GM19452 (cell line): ENCODE measurements around the gene IL13.
A peak's percentile ranks its signal among the peaks of the same experiment; 100 is the strongest.

Source experiments
- ATAC-seq: cut with Tn5 transposase; IDR thresholded peaks from one replicate; pipeline ENCODE4 v1.9.1; 2021; ENCODE audit not compliant: unreplicated experiment

IL13 gene

GRCh38 chr5:132669966-132670882, 12.3 kb downstream of the IL13 start:
- no peak for ATAC-seq

- no peak for ATAC-seq
Observed at GRCh38 chr5:132671000-132671399, 13.0 kb downstream of the IL13 start.

- ATAC-seq: no peak
Observed at GRCh38 chr5:132673488-132673887, 15.5 kb downstream of the IL13 start.

GRCh38 chr5:132673939-132674630, 16.1 kb downstream of the IL13 start, which contains the start of gene IL4:
IL4 (plus strand) TSS chr5:132673989; CDS start chr5:132674051, 62 bp downstream.
- no peak for ATAC-seq

DNA sequence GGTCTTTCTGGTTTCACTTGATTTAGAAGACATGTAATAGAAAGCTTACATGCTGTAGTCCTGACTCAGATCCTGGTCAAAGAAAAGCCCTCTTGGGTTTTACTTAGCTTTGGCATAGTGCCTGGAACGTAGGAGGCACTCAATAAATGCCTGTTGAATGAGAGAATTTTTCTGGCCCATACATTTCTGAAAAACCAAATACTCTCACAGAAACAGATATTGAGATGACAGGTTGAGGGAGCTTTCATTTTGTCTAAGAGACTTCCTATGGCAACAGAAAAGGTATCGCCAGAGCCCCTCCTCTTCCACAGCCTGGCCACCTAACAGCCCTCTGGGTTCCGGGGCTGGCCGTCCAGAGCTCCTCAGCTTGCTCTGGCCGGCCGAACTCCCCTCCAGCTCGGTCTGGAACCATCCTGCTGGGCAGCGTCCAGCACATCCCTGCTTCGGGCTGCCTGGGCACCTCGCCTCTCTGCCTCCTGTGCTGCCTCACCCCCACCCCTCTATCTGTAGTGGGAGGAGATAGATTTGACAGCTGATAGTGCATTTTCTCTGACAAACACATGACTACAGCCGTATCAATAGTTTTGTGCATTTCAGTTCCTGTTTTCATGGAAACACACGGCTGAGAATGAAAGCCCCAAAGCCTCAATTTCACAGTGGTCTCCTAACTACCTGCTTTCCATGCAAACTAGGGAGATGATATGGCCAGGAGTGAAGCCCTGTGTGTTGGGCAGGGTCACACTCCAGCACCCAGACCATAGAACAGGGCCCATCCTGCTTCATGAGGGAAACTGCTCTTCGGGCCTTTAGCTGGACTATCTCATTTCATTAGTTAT, 16.9 kb downstream of the IL13 start:
- ATAC-seq: peak; percentile 64

- ATAC-seq: no peak
Observed at GRCh38 chr5:132675936-132676689, 18.1 kb downstream of the IL13 start.

DNA sequence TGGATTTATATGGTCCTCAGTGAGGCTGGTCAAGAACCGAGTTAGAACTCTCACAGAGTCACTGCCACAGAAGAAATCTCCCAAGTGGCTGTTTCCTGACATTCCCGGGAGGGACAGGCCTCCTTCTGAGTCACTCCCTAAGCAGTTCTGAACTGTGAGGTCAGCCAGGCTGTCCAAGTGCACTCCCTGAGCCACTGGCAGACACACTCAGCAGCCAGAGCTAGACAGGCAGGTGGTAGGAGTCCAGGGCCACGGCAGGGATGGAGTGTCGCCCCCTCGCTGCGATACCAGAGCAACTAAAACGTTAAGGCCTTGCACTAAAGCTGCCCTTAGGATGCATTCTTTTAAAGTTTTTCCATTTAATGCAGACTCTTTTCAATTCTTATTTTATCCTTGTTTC, 19.2 kb downstream of the IL13 start:
- ATAC-seq: no peak

DNA sequence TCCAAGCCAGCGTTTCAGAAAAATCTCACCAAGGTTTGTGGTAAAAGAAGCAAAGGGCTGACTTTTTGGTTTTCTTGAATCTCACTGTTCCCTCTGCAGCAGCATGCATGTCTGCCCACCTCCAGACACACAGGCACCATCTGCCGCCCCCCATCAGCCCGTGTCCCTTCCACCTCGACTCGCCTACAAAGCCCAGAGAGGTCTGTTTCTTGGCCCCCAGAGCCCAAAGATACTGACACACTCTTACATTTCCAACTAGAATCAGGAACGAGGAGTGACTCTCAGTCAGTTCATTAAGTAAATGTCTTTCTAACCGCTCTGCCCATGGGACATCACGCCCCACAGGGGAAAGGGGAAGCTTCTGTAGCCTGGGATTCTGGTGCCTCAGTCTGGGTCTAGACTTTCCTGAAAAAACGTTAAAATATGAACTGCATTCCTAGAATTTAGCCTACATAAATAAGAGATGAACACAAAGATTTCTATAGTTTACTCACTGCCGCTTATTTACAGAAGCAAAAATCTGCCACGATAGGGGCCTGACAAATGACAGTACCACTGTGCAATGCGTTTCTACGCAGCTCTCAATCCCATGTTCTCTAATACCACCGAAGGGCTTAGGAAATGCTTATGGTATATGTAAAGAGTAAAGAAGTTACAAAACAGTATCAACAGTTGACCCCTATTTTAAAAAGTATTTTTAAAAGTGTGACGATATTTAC, 19.9 kb downstream of the IL13 start:
- ATAC-seq: no peak

DNA sequence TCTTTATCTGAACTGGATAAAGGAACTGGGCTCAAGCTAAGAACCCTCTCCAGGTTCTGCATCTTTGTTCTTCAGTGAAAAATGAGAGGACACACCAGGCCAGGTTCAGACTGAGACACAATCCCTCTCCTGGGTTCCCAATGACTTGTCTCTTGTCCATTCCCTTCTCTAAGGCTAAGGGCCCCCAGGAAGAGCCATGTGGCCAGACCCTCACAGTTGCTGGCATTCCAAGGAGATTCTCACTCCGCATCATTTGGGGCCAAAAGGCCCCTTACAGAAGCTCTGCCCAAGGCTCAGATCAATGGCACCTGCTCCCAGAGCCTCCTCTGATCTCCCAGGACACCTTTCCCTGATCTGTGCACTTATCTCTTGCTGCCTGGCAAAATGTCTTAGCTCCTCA, 20.8 kb downstream of the IL13 start:
- ATAC-seq: no peak

- ATAC-seq: no peak
Observed at GRCh38 chr5:132679166-132679565, 21.2 kb downstream of the IL13 start.

DNA sequence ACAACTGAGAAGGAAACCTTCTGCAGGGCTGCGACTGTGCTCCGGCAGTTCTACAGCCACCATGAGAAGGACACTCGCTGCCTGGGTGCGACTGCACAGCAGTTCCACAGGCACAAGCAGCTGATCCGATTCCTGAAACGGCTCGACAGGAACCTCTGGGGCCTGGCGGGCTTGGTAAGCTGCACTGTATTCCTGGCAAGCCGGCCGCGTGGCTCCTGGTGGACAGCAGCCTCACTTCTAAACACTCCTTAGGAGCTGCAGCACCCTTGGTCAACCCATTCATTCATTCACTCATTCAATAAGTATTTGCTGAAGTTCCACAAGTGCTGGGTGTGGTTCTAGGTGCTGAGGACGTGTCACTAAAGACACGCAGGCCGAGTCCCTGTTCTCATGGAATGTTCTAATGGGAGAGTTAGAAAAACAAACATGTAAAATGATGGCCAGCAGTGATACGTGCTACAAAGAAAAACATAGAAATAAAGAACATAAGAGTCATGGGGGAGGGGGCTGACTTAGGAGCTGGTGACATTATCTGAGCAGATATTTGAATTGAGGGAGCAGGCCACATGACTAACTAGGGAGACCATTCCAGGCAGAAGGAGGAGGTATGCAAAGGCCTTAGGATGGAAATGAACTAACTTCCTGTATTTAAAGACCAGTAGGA, 21.9 kb downstream of the IL13 start:
- no peak for ATAC-seq

DNA sequence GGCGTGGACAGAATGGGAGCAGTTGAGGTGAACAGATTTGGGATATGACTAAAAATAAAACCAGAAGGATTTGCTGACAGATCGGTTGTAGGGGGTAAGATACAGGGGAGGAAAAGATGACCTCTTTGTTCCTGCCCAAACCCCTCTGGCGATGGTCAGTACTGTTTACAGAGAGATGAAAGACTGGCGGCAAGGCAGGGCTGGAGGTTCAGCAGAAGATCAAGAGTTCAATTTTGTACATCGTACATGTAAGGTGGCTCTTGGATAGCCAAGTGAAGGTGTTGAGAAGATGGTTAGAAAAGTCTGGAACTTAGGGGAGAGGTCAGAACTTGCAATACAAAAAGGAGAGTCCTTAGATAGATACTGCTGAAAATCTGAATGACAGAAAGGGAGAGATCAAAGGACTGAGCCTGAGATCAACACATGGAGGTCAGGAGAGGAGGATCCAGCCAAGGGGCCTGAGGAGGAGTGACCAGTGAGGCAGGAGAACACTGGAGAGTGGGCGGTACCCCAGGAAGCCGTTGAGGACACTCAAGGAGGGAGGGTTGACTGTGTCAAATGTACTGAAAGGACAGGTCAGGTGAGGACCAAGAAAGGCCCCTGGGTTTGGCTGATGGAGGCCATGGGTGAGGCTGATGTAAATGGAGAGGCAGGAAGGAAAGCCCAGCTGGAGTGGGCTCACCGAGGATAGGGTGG, 23.0 kb downstream of the IL13 start:
- ATAC-seq: no peak

GRCh38 chr5:132681476-132681831, 23.5 kb downstream of the IL13 start:
- ATAC-seq: no peak

DNA sequence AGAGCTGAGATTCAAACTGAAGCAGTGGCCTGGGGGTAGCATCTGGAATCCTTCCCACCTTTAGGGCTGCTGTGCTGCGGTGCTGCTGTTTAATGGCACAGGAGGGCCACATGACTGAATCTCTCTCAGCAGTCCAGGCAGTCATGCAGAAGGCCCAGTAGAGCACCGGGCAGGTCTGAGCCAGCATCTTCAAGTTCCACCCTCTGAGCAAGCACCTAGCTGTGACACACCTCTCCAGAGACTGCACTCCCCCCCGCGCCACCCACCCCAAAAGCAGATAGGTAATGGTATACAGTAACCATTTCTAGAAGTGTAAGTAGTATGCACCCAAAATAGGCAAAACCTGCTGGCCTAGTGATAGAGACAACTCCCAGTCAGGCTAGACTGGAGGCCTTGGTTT, 24.0 kb downstream of the IL13 start:
- no peak for ATAC-seq

- no peak for ATAC-seq
Observed at GRCh38 chr5:132684491-132684890, 26.5 kb downstream of the IL13 start.

- no peak for ATAC-seq
Observed at GRCh38 chr5:132684922-132685720, 27.1 kb downstream of the IL13 start.

- no peak for ATAC-seq
Observed at GRCh38 chr5:132686193-132686592, 28.2 kb downstream of the IL13 start.

- no peak for ATAC-seq
Observed at GRCh38 chr5:132687995-132688394, 30.0 kb downstream of the IL13 start.
